ENCODE data around the gene PHETA1.

The PHETA1 gene, protein sequence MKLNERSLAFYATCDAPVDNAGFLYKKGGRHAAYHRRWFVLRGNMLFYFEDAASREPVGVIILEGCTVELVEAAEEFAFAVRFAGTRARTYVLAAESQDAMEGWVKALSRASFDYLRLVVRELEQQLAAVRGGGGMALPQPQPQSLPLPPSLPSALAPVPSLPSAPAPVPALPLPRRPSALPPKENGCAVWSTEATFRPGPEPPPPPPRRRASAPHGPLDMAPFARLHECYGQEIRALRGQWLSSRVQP

DNA sequence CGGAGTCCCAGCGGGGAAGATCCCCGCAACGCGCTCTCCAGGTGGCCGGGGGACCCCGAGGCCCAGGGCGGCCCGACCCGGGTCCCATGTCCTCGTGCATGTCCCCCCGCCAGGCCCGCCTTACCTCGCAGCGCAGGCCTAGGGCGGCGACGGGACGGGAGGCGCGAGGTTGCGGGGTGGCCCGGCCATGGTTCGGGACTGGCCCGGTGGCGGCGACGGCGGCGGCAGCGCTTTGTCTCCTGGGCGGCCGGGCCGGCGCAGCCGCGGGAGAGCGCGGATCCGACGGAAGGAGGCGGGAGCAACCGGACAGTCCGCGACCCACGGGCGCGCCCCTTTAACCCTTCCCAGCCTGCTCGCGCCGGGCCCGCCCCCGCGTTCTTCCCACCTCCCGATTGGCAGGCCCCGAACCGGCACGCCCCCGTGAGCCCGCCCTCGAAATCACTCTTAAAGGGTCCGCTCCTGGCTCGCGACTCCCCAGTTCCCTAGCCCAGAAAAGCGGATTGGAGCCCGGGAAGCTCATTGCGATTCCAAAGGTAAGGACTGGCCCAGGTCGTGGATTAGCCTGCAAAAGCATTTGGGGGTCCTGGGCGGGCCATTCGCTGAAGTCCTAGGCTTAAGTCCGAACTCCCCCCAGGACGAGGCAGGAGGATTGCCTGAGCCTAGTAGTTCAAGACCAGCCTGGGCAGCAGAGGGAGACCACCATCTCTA lies at the start of gene PHETA1:
Gene PHETA1 (minus strand): TSS at position 308 of the 708 bp plus-strand sequence. CDS start 5,668 bp downstream, outside the sequence.
- peak; percentile 44 for DNase-seq (ENCODE audit: low read depth, low spot score)

GRCh38 chr12:111418594-111418880 lies 49.6 kb upstream of the PHETA1 start:
- DNase-seq (ENCODE audit: low read depth, low spot score): no peak

DNA sequence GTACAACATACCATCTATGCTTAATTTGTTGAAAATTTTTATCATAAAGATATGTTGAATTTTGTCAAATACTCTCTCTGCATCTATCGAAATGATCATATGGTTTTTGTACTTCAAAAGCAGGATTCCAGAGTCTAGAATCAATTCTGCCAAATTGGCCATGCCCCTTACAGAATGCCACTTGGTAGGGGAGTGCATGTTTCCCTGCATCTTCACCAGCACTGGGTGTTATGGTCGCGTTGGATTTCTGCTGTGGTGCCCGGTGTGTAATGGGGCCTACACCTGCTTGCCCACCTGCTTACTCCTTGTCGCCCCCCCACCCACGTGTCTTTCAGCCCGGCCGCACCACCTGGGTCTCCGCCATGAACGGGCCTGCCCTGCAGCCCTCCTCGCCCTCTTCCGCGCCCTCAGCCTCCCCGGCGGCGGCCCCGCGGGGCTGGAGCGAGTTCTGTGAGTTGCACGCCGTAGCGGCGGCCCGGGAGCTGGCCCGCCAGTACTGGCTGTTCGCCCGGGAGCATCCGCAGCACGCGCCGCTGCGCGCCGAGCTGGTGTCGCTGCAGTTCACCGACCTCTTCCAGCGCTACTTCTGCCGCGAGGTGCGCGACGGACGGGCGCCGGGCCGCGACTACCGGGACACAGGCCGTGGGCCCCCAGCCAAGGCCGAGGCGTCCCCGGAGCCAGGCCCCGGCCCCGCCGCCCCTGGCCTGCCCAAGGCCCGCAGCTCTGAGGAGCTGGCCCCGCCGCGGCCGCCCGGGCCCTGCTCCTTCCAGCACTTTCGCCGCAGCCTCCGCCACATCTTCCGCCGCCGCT lies 49.1 kb upstream of the PHETA1 start:
- no peak for DNase-seq (ENCODE audit: low read depth, low spot score)

- no peak for DNase-seq (ENCODE audit: low read depth, low spot score)
Measured at GRCh38 chr12:111417290-111417689, 48.4 kb upstream of the PHETA1 start.

- DNase-seq (ENCODE audit: low read depth, low spot score): no peak
Measured at GRCh38 chr12:111414711-111415252, 45.9 kb upstream of the PHETA1 start.

GRCh38 chr12:111413442-111414086 lies 44.7 kb upstream of the PHETA1 start:
- no peak for DNase-seq (ENCODE audit: low read depth, low spot score)

GRCh38 chr12:111412830-111413441 lies 44.0 kb upstream of the PHETA1 start:
- DNase-seq (ENCODE audit: low read depth, low spot score): no peak

DNA sequence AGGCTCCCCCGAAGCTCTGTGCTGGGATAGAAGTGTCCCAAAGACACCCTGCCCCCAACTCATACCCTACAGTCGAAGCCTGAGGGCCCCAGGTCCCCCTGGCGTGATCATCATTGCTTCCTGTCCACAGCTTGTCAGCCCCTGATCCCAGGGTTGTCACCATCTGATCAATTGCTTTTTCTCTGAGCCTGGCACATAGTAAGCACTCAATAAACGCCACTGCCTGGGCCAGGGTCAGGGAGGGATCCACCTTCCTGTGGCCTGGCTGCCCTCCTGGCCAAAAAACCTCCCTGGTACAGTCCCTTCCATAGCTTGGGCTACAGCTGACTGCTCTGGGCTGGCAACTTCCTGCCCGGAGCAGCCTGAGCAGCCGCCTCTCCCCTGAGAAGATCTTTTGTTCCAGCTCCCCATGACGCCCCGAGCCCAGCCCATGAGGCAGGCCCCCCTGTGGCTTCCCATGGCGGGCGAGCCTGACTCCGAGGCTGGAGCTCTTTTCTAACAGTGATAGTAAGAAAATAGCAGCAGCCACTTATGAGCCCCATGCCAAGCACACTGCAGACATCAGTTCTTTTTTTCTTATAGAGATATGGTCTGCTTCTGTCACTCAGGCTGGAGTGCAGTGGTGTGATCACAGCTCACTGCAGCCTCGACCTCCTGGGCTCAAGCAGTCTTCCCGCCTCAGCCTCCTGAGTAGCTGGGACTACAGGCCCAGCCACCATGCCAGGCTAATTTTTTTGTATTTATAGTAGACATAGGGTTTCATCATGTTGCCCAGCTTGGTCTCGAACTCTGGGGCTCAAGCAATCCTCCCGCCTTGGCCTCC lies 43.3 kb upstream of the PHETA1 start:
- DNase-seq (ENCODE audit: low read depth, low spot score): no peak

DNA sequence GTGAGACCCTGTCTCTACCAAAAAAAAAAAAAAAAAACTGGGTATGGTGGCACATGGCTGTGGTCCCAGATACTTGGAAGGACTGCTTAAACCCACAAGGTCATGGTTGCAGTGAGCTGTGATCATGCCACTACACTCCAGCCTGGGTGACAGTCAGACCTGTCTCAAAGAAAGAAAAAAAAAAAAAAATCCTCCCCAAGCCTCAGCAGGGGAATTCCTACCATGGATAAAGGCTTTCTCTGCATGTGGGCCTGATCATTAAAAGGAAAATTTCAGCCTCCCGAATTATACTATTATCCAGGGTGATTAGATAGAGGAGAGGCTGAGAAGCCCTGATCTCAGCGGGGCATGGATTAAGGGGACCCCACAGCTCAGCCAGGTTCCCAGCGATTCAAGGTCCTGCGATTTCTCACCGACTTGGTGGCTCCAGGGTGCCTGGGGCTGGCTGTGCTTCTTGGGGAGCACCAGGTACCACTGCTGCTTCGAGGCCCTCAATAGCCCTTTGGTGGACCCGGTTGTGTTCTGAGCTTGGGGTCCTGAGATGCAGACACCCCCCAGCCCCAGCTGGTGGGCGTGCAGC lies 42.4 kb upstream of the PHETA1 start:
- no peak for DNase-seq (ENCODE audit: low read depth, low spot score)

- no peak for DNase-seq (ENCODE audit: low read depth, low spot score)
Measured at GRCh38 chr12:111410431-111411184, 41.7 kb upstream of the PHETA1 start.

GRCh38 chr12:111409780-111410430 lies 41.0 kb upstream of the PHETA1 start:
- no peak for DNase-seq (ENCODE audit: low read depth, low spot score)

- no peak for DNase-seq (ENCODE audit: low read depth, low spot score)
Measured at GRCh38 chr12:111409403-111409779, 40.5 kb upstream of the PHETA1 start.

DNA sequence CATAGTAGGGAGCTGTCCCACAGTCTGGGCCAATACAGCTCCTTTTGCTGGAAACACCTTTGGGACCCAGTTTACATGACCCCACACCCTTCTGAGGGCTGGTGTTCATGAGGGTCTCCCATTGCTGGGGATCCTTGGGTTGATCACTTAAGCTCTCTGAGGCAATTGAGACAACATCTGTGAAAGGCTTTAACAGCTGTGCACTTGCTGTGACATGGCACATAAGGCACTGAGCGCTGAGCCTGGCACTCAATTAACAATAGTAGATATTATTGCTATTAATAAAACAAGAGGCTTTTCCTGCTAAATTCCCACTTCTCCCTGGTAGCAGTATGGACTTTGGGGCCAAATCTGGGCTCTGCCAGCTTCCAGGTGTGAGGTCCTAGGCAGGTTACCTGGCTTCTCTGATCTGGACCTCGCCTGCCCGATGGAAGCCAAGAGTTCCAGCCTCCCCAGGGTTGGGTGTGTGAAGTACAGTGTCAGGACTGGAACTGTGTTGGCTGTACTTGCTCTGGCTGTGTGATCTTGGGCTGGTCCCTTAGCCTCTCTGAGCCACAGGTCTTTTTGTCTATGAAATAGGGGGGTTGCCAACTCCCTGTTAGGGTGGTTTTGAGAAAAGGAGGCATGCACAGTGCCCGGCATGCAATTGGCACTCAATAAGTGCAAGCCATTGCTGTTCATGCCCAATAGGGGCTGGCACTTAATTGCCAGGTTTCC lies 39.9 kb upstream of the PHETA1 start:
- no peak for DNase-seq (ENCODE audit: low read depth, low spot score)

- no peak for DNase-seq (ENCODE audit: low read depth, low spot score)
Measured at GRCh38 chr12:111408116-111408440, 39.2 kb upstream of the PHETA1 start.

- DNase-seq (ENCODE audit: low read depth, low spot score): no peak
Measured at GRCh38 chr12:111407377-111408115, 38.7 kb upstream of the PHETA1 start.

DNA sequence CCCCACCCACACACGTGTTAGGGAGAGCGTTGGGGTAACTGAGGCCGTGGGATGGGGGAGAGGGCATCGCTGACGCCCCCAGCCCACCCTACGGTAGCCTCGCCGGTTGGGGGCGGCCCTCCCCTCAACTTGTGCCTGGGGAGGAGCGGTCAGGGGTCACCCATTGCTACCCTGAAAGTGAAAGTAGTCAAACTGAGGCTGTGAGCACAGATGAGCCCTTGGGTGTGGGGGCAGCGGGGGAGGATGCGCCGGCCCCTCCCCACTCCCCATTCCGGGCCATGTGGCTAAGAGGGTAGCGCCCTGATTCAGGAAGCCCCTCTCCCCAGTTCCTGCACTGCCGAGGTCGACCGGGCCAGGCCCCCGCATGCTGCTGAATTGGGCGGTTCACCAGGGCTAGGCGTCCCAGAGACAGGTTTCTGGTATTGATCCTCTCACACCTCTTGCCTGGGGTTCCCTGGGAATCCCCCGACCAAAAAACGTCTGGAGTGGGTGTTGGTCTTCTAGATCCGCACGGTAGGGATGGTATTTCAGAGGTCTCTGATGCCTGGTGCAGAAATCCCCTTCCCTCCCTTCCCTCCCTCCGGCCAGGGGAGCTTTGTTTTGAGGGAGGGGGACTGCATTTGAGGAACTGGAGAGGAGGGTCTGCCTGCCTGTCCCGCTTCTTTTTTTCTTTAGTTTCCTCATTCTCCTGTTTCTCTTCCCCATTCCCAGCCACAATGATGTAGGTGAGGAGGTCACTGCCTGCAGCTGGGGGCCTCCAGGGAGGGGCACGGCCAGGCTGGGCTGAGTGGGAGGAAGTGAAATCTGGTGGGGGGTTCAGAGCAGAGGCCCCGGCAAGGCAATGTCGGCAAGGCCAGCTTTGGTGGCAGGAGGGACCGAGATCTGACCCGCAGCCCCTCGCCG lies 37.8 kb upstream of the PHETA1 start:
- DNase-seq (ENCODE audit: low read depth, low spot score): no peak

Measured in activated CD4-positive, CD25-positive, alpha-beta regulatory T cell treated with anti-CD3 and anti-CD28 coated beads, Interleukin-2, amount 50 U/mL, for 16 hours (primary cell).